HepG2 (cell line): ENCODE data around the gene IQCN. TPM values are rescaled to one million over a fixed set of nuclear protein-coding genes. Genes with fewer than 3 reads are reported as not detected.

ENCODE experiments used
- EED ChIP-seq: sonication (generic); formaldehyde crosslinking; IDR thresholded peaks from 2 replicates; pipeline ENCODE4 v1.5.0; 2020; ENCODE audit warnings: mild to moderate bottlenecking, missing genetic modification reagents
- GABPA ChIP-seq, 2 experiments: IDR thresholded peaks; 2 replicates each; pipeline ENCODE4 v1.6.1; 2011 to 2016; ENCODE audit warnings: low read depth in 2 of 2, low read length in 1 of 2, missing biosample characterization in 1 of 2, missing genetic modification characterization in 1 of 2
- HDAC2 ChIP-seq: sonication (generic); formaldehyde crosslinking; IDR thresholded peaks from 2 replicates; pipeline ENCODE4 v1.4.0; 2020; ENCODE audit warnings: missing genetic modification reagents
- MEIS2 ChIP-seq: sonication (generic); formaldehyde crosslinking; IDR thresholded peaks from 2 replicates; pipeline ENCODE4 v1.9.0; 2021; ENCODE audit warnings: mild to moderate bottlenecking, missing genetic modification reagents
- MTF1 ChIP-seq: sonication (generic); formaldehyde crosslinking; IDR thresholded peaks from 2 replicates; pipeline ENCODE4 v1.5.0; 2020; ENCODE audit warnings: missing genetic modification reagents
- MYNN ChIP-seq: sonication (generic); formaldehyde crosslinking; IDR thresholded peaks from 2 replicates; pipeline ENCODE4 v1.4.0; 2020; ENCODE audit warnings: mild to moderate bottlenecking, low read depth, missing genetic modification reagents
- NFYB ChIP-seq: sonication (generic); formaldehyde crosslinking; IDR thresholded peaks from 2 replicates; pipeline ENCODE4 v1.4.0; 2020; ENCODE audit warnings: missing genetic modification reagents
- PHF21A ChIP-seq: sonication (generic); formaldehyde crosslinking; IDR thresholded peaks from 2 replicates; pipeline ENCODE4 v1.5.0; 2020; ENCODE audit warnings: mild to moderate bottlenecking, missing genetic modification reagents
- POLR2A ChIP-seq, 2 experiments: IDR thresholded peaks; 2 replicates each; pipeline ENCODE4 v1.6.1; 2011; ENCODE audit warnings: low read depth in 2 of 2, low read length in 2 of 2, mild to moderate bottlenecking in 1 of 2, moderate library complexity in 1 of 2; ENCODE audit not compliant: insufficient read depth in 1 of 2
- SALL2 ChIP-seq: sonication (generic); formaldehyde crosslinking; IDR thresholded peaks from 2 replicates; pipeline ENCODE4 v1.8.1; 2023; ENCODE audit warnings: mild to moderate bottlenecking, missing genetic modification reagents, inconsistent platforms
- SRF ChIP-seq: IDR thresholded peaks from 2 replicates; pipeline ENCODE4 v1.6.1; 2011; ENCODE audit warnings: mild to moderate bottlenecking, low read depth, low read length, moderate library complexity
- XBP1 ChIP-seq: sonication (generic); formaldehyde crosslinking; IDR thresholded peaks from 2 replicates; pipeline ENCODE4 v1.5.0; 2020; ENCODE audit warnings: missing genetic modification reagents
- ZBTB1 ChIP-seq: sonication (generic); formaldehyde crosslinking; IDR thresholded peaks from 2 replicates; pipeline ENCODE4 v1.4.0; 2020; ENCODE audit warnings: missing genetic modification reagents, borderline replicate concordance
- ZBTB26 ChIP-seq: IDR thresholded peaks from 2 replicates; pipeline ENCODE4 v1.6.1; 2016; ENCODE audit warnings: missing compliant biosample characterization, missing genetic modification reagents, borderline replicate concordance
- ZNF230 ChIP-seq: sonication (generic); formaldehyde crosslinking; IDR thresholded peaks from 2 replicates; pipeline ENCODE4 v1.4.0; 2020; ENCODE audit warnings: mild to moderate bottlenecking, missing genetic modification reagents
- ZNF264 ChIP-seq: sonication (generic); formaldehyde crosslinking; IDR thresholded peaks from 2 replicates; pipeline ENCODE4 v1.4.0; 2020; ENCODE audit warnings: missing genetic modification reagents
- ZNF337 ChIP-seq: sonication (generic); formaldehyde crosslinking; IDR thresholded peaks from 2 replicates; pipeline ENCODE4 v1.5.1; 2020; ENCODE audit warnings: missing genetic modification reagents, low read depth, mild to moderate bottlenecking, borderline replicate concordance
- ZNF766 ChIP-seq: sonication (generic); formaldehyde crosslinking; IDR thresholded peaks from 2 replicates; pipeline ENCODE4 v1.5.0; 2020; ENCODE audit warnings: missing genetic modification reagents, borderline replicate concordance
- ZNF879 ChIP-seq: sonication (generic); formaldehyde crosslinking; IDR thresholded peaks from 2 replicates; pipeline ENCODE4 v1.8.1; 2023; ENCODE audit warnings: missing genetic modification reagents
- ZNF883 ChIP-seq: sonication (generic); formaldehyde crosslinking; IDR thresholded peaks from 2 replicates; pipeline ENCODE4 v1.5.1; 2020; ENCODE audit warnings: mild to moderate bottlenecking, missing genetic modification reagents; ENCODE audit errors: not compliant biosample characterization
- polyA plus RNA-seq, 8 experiments: library from polyadenylated mRNA; depleted of rRNA in 3 of 8; stranded (reverse) in 7 of 8; unstranded in 1 of 8; fragments of >200 nt; fragmentation: Illumina TruSeq in 4 of 8; extraction: Trizol in 4 of 8; gene quantifications; 2 replicates each; pipeline versions ENCODE4 v1.2.1 to v1.2.3, GENCODE V29; 2011 to 2016; ENCODE audit warnings: low read depth in 4 of 8, missing spikeins in 1 of 8, mixed read lengths in 1 of 8; ENCODE audit not compliant: insufficient read depth in 1 of 8
- total RNA-seq, 5 experiments: library from RNA; depleted of rRNA; stranded (reverse); fragments of >200 nt; fragmentation: Illumina TruSeq; extraction: Trizol; gene quantifications; 2 replicates each; pipeline ENCODE4 v1.2.3, GENCODE V29; 2016; ENCODE audit warnings: low read depth in 1 of 5
- TF ChIP-seq, protein P1 (sequence below): sonication (generic); formaldehyde crosslinking; conservative IDR thresholded peaks from 2 replicates; pipeline ENCODE4 v1.8.1; 2023; ENCODE audit warnings: missing genetic modification reagents
- TF ChIP-seq, protein P2 (sequence below): sonication (generic); formaldehyde crosslinking; IDR thresholded peaks from 2 replicates; pipeline ENCODE4 v1.4.0; 2020; ENCODE audit warnings: mild to moderate bottlenecking, missing genetic modification reagents, borderline replicate concordance
- TF ChIP-seq, protein P3 (sequence below): sonication (generic); formaldehyde crosslinking; IDR thresholded peaks from 2 replicates; pipeline ENCODE4 v1.4.0; 2020; ENCODE audit warnings: missing genetic modification reagents
- TF ChIP-seq, protein P4 (sequence below): sonication (generic); formaldehyde crosslinking; IDR thresholded peaks from 2 replicates; pipeline ENCODE4 v1.4.0; 2020; ENCODE audit warnings: missing genetic modification reagents, borderline replicate concordance

The IQCN gene
- total and polyA plus RNA-seq, 2 of the 13 experiments (the other 11 are each of a cell fraction or from before 2014, with no cell fraction given) = 0.04 to 0.18 TPM

GRCh38 chr19:18223860-18224524, 50.3 kb downstream of the IQCN start (continued):
- TF ChIP-seq, protein P1, sequence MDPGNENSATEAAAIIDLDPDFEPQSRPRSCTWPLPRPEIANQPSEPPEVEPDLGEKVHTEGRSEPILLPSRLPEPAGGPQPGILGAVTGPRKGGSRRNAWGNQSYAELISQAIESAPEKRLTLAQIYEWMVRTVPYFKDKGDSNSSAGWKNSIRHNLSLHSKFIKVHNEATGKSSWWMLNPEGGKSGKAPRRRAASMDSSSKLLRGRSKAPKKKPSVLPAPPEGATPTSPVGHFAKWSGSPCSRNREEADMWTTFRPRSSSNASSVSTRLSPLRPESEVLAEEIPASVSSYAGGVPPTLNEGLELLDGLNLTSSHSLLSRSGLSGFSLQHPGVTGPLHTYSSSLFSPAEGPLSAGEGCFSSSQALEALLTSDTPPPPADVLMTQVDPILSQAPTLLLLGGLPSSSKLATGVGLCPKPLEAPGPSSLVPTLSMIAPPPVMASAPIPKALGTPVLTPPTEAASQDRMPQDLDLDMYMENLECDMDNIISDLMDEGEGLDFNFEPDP (CRISPR knock-in tag) = no peak
- TF ChIP-seq NFYB (CRISPR knock-in tag) (no peak), HDAC2 (CRISPR knock-in tag) (no peak; the same call in 1 of the 2 replicates), SRF (no peak), ZNF337 (0 out of 2 replicates have a peak, but pooled peaks have one; percentile 25), ZNF766 (no peak), ZBTB1 (no peak), GABPA (IDR thresholded peaks at IDR 0.05; ENCODE audit: low read depth, low read length) (no peak), GABPA (CRISPR knock-in tag; IDR thresholded peaks at IDR 0.05; ENCODE audit: low read depth) (peak; percentile 77), EED (CRISPR knock-in tag) (no peak), ZBTB26 (CRISPR knock-in tag) (no peak; the same call in 1 of the 2 replicates), ZNF264 (CRISPR knock-in tag) (no peak), SALL2 (CRISPR knock-in tag) (no peak), XBP1 (no peak), ZNF230 (no peak), MTF1 (CRISPR knock-in tag) (no peak), MEIS2 (CRISPR knock-in tag) (0 out of 2 replicates have a peak, but pooled peaks have one; percentile 4), POLR2A (IDR thresholded peaks at IDR 0.05; ENCODE audit: insufficient read depth in 1 of 2, low read depth in 2 of 2, low read length in 2 of 2) (peak in 1 of 2 experiments; percentile 44; a peak in 1 of 4 replicates), PHF21A (CRISPR knock-in tag) (peak; percentile 79), MYNN (CRISPR knock-in tag) (no peak), ZNF879 (CRISPR knock-in tag) (no peak; the same call in 1 of the 2 replicates), ZNF883 (CRISPR knock-in tag) (no peak)
- TF ChIP-seq, protein P2, sequence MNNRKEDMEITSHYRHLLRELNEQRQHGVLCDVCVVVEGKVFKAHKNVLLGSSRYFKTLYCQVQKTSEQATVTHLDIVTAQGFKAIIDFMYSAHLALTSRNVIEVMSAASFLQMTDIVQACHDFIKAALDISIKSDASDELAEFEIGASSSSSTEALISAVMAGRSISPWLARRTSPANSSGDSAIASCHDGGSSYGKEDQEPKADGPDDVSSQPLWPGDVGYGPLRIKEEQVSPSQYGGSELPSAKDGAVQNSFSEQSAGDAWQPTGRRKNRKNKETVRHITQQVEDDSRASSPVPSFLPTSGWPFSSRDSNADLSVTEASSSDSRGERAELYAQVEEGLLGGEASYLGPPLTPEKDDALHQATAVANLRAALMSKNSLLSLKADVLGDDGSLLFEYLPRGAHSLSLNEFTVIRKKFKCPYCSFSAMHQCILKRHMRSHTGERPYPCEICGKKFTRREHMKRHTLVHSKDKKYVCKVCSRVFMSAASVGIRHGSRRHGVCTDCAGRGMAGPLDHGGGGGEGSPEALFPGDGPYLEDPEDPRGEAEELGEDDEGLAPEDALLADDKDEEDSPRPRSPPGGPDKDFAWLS (CRISPR knock-in tag) = no peak
- TF ChIP-seq, protein P3, sequence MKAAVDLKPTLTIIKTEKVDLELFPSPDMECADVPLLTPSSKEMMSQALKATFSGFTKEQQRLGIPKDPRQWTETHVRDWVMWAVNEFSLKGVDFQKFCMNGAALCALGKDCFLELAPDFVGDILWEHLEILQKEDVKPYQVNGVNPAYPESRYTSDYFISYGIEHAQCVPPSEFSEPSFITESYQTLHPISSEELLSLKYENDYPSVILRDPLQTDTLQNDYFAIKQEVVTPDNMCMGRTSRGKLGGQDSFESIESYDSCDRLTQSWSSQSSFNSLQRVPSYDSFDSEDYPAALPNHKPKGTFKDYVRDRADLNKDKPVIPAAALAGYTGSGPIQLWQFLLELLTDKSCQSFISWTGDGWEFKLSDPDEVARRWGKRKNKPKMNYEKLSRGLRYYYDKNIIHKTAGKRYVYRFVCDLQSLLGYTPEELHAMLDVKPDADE (CRISPR knock-in tag) = no peak
- TF ChIP-seq, protein P4, sequence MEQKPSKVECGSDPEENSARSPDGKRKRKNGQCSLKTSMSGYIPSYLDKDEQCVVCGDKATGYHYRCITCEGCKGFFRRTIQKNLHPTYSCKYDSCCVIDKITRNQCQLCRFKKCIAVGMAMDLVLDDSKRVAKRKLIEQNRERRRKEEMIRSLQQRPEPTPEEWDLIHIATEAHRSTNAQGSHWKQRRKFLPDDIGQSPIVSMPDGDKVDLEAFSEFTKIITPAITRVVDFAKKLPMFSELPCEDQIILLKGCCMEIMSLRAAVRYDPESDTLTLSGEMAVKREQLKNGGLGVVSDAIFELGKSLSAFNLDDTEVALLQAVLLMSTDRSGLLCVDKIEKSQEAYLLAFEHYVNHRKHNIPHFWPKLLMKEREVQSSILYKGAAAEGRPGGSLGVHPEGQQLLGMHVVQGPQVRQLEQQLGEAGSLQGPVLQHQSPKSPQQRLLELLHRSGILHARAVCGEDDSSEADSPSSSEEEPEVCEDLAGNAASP = no peak
